ENCODE measurements around the gene EFTUD2.
"Not testable (repeated sequence)": the region's sequence is repeated elsewhere in the genome, so short reads cannot be mapped to it uniquely, and the experiment has no call there.

Gene EFTUD2

DNA sequence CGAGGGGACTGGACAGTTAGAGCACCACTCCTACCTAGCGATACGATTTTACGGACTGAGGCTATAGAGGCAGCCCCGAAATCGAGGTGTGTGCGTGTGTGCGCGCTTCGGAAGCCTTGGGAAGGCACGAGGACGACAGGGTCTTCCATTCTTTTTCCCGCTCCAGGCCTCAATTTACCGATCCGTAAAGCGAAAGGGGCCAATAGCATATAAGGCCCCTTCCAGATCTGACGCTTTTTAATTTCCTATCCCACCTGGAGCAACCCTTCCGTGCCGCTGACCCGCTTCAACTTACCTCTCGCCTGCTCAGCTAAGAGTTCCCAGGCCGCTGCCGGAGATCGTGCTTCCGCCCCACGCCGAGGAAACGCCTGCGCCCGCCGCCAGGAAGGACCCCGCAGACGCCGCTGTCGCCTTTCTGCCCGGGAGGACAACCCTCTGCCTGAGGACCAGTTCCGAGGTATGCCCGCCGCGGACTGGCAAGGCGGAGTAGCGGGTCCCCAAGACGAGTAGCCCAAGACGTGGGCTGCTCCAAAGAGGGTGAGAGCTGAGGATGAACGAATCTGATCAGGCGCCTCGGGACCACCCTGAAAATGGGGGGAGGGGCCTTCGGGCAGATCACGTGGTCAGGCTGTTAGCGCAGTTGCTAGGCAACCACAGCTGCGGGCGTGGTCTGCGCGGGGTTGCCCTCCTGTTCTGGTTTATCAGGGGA is at the start of gene EFTUD2:
EFTUD2 (minus strand) TSS at position 372 of the 709 bp plus-strand sequence. CDS start 4,924 bp downstream, outside the sequence.
- DNase-seq: peak; percentile 100

DNA sequence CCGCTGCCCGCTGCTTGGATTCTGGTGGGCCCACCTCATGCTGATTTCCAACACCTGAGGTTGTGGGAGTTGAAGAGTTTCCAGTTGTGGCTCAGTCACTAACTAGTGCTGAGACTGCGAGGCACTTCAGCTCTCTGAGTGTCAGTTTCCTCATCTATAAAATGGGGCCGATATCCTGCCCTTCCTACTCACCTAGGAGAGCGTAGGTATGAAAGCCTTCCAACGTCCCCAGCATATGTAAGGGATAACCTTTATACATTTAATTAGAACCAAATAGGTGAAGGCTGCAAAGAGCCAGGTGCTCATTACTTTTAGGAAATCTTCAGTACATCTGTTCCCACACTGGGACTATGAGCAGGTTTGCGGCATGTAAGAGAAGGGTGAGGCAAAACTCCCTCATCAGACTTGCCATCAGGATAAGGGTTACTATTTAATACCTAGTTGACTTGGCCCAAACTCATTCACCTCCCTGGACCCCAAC is 49.1 kb upstream of the EFTUD2 start:
- DNase-seq: no peak

DNA sequence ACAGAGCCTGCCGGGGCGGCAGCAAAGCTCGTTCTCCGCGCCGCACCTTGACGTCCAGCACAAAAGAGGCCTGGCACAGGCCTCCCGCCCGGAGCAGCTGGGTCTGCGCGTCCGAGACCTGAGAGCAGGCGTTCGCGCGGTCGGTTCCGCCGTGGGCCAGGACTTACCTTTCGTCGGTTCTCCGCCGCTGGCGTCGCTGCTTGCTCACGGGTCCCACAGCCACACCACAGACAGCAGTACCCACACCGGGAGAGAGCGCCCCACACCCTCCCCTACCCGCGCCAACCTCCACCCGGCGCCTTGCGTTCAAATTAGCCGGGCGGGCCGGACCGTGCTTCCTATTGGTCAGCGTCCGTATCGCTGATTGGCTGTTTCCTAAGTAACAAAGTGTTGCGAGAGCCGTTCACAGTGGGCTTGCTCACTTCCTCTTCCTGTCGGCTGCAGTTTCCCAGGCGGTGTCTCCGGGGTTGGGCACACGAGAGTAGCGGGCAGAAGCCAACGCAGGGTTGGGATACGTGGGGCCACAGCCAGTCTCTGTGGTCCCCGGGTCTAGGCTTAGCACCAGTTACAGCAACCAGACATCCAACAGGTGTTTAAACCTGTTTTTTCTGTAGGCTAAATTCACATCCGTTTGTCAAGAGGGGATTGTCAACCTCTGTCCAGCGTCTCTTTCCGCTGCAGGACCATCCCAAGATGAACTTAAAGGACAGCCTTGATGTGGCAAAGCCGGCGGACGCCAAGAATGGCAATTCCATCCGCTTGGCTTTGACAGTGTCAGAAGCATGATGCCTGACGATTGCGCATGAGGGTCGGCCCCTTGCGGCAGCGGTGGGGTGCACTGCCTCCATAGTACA is 48.4 kb upstream of the EFTUD2 start, which contains the start of gene KIF18B:
KIF18B (minus strand) TSS at position 313 of the 854 bp plus-strand sequence. CDS start 11,429 bp downstream, outside the sequence.
- DNase-seq: peak; percentile 93

DNA sequence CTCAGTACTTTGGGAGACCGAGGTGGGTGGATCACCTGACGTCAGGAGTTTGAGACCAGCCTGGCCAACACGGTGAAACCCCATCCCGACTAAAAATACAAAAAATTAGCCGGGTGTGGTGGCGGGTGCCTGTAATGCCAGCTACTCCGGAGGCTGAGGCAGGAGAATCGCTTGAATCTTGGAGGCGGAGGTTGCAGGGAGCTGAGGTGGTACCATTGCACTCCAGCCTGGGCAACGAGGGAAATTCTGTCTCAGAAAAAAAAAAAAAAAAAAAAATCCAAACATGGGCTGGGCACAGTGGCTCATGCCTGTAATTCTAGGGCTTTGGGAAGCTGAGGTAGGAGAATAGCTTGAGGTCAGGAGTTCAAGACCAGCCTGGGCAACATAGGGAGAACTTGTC is 46.4 kb upstream of the EFTUD2 start:
- not testable (repeated sequence) for DNase-seq

DNA sequence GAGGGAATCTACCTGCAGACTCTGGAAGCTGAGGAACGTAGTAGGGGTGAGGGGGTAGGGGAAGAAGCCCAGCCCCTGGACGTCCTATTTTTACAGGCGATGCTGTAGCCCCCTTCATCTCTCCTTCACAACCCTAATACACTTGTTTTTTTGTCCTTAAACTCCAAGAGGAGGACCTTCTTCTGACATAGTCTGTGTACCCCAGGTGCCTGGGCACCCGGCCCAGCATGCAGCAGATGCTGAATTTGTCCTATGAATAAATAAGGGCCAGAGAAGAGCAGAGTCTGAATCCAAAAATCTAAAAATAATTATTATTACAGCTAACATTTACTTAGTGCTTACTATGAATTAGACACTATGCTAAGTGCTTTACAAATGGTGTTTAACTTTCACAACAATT is 43.2 kb upstream of the EFTUD2 start:
- no peak for DNase-seq

DNA sequence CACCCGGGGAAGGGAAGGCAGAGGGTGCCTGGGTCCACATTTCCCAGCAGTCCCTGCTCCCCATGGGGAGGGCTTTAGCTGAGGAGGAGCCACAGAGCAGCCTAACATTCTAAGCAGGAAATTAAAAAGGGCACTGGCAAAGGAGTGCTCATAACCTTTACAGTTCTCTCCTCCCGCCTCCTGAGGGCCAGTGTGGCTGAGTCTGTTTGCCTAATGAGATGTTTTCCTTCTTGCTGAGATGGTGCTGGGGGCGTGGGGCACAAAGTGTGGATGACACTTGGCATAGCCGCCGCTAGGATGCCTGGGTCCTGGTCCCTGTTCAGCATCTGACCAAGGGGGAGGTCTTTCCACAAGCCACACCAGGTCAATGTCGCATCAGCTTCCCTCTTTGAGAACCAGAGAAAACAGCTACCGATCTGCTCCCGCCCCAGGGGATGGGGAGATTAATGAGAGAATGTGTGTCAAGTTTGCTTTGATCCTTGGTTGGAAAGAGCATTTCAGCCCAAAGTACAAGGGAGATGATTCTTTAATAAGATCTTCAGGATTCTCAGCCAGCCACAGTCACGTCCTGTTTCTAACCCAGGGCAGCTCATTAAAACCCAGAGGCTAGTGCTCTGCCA is 42.6 kb upstream of the EFTUD2 start:
- no peak for DNase-seq

DNA sequence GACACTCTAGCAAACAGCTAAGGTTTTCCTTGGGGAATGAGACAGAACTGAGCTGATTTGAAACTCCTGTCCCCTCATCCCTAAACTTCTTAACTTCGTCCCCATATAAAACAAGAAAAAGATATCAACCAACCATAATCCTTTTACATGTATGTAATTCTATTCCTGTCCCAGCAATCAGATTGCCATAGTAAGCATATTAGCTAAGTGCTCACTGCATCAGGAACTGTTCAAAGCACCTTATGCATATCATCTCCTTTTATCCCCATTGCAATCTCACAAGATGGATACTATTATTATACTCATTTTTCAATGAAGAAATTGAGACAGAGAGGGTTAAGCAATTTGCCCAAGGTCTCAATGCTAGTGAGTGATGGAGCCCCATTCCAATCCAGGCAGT is 41.5 kb upstream of the EFTUD2 start:
- no peak for DNase-seq

DNA sequence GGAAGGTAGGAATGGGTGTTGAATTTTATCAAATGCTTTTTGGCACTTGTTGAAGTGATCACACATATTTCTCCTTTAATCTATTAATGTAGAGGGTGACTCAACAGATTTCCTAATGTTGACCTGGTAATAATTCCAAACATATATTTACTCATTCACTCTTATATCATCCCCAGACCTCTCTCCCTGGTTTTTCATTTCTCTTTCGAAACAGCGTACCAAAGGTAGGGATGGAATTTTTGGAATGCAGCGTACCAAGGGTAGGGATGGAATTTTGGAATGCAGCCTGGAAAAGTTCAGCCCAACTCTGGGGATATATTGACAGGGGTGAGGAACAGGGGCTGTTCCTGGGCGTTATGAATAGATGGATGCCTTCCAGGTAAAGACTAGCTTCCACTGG is 41.1 kb upstream of the EFTUD2 start:
- DNase-seq: no peak

DNA sequence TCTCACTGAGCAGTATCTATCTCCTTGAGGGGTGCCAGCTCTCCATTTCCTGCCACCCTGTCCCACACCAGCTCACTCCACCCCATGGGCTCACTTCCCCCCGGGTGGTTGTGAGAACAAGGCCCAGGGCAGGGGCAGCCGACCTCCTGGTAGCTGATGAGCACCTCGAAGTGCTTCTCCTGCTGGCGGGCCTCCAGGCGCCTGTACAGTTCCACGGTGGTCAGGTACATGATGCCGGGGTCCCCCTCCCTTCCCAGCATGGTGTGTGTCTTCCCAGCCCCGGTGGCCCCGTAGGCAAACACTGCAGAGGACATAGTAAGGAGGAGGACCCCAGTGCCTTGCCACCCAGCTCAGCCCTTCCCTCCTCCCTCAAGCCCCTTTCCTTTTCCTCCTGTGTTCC is 35.9 kb upstream of the EFTUD2 start:
- no peak for DNase-seq

DNA sequence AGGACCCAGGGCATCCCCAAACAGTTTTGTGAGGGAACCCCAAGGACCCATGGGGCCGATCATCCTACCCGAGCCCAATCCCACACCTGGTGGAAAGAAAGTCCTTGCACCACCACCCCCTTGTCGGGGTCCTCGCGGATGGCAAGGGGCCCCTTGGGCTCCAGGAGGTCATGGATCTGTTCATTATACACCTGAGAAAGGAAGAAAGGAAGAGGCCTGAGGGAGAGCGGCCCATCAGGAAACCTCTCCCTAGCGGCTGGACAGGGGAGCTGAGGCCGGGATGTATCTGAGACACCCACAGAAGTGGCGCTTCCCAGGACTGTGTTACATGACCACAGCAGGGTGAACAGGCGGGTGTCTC is 35.5 kb upstream of the EFTUD2 start:
- DNase-seq: no peak

DNA sequence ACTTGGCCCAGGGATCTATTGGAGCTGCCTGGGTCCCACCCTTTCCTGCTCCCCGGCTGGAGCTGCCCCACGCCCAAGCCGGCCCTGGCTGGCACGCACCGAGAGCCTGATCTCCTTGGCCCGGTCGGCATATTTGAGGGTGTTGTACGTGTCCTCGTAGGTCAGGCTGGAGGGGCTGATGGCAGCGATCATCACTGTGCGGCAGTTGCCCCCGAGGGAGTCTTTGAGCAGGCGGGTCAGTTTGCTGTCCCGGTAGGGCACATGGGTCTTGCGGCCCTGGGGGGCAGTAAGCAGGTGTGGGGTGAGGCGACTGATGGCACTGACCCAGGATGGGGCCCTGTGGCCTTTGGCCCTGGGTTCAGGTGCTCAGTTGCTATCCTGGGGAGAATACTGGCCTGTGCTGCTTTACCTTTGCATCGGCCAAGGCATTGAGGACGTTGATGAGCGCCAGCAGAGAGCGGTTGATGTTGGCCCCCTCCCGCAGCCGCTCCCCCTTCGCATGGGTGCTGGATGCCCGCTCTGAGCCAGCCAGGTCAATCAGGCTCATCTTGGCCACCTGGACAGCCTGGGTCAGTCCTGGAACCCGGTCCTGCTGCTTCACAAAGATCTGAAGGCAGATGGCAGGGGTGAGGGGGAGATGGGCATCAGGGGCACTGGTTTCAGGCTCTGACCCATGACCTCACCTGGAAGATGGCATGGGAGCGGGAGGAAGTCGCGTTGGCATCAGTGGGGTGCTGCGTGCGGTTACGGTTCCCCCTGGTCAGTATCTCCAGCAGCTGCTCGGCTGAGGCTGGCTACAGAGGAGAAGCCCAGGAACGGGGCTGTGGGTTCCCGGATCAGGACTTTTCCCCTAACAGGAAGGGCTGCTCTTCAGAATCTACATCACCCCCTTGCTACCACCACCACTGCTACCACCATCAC is 34.8 kb upstream of the EFTUD2 start:
- no peak for DNase-seq

DNA sequence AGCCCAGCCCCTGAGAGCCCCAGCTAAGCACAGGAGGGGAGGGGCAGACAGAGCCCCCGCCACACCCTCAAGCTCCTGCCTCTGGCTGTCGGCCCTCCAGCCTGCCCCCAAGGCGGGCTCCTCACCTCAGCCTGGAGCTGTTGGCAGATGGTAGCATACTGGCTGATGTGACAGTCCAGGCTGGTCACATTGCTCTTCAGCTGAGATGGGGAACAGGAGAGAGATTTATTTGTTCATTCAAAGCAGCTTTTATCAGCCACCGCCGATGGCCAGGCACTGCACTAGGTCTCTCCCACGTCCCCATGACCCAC is 33.5 kb upstream of the EFTUD2 start:
- DNase-seq: no peak

DNA sequence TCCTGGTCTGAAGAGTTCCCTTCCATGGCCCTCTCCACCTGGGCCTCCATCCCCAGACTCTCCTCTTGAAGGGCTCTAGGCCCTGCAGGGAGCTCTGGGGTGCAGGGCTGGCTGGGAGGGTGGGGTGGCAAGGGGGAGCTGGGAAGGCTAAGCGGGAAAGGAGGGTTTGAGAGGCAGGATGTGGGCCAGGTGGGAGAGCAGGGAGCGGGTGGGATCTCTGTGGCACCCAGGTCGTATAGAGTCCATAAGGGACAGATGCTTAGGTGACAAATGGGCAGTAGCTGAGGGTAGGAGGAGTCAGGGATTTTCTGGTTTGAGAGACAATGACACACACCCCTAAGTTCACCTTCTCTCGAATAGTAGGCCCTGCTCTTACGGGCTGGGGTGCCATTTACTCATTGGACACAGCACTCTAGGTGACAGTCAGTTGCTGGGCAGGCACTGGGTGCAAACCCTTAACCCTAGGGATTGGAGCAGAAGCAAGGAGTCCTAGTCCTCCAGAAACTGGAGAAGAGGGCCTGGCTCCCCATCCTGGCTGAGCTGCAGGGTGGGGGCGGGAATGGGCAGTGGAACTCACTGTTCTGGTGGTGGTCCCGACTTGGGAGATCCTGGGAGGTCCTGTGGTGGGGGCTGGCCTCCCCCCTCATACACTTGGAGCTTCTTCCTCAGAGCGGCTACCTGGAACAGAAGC is 33.0 kb upstream of the EFTUD2 start:
- no peak for DNase-seq

DNA sequence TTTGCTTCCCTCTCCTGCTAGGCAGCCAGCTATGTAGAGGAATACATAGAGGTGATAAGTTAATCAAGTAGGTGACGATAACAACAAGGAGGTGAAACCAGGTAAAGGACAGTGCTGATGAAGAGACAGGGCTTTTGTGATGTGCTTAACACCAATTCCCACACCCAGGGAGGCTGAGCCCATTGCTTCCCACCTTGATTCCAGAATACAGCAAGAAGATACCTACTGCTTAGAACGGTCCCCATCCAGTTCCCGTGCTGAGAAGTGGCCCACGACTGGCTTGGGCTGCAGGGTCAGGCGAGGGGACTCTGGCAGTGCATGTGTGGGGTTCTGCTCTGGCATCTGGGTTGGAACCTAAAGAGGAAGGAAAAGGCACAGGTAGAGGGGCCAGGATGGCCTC is 32.1 kb upstream of the EFTUD2 start:
- no peak for DNase-seq

DNA sequence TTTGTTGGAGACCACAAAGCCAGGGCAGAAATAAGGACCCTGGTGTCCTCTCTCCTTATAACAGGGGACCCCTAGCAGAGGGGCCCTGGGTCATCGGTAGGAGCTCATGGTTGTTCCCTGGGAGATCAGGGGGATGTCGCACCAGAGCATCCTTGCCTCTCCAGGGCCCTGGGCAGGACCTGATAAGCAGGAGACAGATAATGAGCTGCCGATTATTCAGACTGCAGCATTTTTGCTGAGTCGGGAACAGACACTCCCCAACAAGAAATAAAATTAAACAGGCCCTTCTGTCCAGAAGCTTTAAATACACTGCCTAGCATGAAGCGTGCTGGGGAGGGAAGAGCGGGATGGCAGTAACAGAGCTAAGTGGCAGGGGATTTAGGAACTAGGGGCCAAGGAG is 31.4 kb upstream of the EFTUD2 start:
- no peak for DNase-seq

DNA sequence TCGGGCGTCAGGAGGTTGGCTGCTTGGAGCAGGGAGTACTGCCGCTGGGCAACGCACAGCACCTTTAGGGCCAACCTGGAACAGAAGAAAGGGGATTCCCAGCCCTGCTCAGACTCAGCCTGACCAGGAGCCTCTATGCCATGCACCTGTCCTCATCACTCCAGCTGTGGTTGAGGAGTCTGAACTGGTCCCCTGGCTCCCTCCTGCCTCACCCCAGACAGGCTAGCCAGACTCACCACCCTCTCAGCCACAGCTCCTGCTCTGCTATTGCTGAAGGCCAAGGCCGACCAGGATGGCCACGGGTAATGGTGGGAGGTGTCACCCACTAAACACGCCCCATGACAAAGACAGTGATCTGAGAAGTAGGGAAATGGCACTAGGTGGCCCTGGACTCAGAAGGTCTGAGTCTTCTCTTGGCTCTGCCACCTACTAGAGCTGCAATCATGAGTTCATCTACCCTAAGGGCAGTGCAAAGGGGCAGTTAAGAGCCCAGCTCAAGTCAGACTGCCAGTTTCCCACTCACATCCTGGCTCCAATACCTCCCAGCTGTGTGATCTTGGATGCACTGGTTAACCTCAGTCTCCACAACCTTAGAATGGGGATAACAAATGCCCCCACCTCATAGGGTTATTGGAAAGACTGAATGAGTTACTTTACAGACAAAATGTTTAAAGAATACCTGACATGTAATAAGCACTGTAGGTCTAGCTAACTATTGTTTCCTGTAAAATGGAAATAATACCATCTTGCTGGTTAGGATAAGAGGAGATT is 29.9 kb upstream of the EFTUD2 start:
- DNase-seq: no peak

DNA sequence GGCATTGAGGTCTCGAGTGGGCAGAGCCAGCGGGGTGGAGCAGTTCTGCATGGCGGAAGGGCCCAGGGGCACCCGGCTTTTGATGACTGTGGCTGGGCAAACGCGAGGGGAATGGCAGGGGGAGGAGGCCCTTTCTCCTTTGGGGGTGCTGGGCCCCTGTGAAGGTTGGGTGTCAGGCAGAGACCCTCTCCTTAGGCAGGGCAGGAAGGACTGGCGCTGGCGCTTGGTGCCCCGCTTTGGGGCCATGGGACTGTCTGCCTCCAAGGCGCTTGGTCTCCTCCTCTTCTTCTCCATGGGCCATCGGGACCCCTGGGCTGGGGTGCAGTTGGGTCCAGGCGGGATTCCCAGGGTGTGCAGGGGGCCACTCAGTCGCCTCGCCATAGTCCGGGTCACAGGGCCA is 28.9 kb upstream of the EFTUD2 start:
- no peak for DNase-seq

DNA sequence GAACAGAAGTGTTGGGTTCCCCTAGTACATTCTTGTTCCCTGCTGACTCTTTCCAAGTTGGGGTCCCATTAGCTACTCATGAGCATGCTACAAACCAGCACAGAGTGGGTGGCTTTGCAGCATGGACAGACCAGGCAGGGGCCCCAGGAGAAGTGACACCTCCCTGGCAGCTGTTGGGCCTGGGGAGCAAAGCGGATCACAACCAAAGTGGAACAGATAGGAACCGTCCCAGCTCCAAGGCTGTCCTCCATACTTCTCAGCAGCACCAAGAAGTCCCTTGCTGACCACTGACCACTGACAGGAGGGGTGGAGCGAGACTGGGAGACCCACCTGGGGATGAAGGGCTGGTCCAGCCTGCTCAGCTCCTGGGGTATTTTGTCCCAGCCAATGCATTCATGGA is 28.5 kb upstream of the EFTUD2 start:
- DNase-seq: no peak

DNA sequence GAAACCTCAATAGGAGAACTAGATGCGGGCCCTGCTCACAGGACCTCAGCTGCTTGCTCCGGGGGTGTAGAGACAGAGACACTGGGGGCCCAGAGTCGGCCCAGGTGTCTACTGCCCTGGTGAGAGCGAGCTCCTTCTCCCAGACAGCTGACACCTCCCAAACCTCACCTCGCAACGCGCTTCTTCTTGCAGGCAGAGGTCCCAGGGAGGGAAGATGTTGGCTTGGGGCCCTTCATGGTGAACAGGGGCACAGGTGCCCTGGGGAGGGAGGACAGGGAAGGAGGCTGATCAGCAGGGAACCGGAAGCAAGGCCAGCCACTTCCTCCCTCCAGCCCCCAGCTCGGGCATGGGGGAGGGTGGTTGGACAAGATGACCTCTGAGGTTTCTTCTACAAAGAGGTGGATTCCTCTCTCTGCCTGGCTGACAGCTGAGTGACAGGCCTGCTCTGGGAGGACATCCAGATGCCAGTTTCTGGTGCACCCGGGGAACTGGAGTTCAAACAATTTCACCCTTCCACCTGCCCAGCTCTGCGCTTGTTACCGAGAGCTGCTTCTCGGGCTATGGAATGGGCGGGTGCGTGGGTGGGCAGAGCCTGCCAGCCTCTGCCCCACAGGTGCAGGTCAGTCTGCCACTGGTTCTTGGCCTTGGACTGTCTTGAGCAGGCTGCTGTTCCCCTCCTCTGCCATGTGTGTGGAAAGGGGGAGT is 27.7 kb upstream of the EFTUD2 start:
- no peak for DNase-seq
